ENCODE measurements around the gene UNC119B.

DNA sequence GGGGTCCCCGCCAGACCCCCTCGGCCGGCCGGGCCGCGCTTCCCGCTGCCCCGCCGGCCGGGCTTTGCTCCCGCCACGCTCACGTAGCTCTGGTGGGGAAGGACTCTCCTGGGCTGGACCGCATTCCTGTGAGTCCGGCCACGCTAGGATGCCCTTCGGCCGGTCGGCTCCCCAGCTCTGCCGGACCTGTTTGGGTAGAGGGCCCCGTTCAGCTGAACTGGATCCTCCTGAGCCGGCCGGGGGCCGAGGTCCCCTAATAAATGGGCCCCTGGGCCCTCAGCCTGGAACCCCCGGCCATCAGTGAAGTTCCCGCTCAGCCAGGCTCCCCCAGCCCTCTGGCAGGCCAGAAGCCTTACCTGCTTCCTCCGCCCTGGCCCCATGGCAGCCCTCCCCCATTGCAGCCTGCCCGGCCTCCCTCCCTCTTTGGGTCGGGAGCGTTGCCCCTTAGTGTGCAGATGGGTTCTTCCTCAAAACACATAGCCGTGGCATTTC lies 593 bp downstream of the UNC119B start:
- TF ChIP-seq POLR2AphosphoS5 (IDR thresholded peaks at IDR 0.05; ENCODE audit: low read depth, low read length) (no peak), FOXP2 (optimal IDR thresholded peaks at IDR 0.05; ENCODE audit: borderline replicate concordance, extremely low read depth, extremely low read length, insufficient read depth) (no peak), TAF1 (IDR thresholded peaks at IDR 0.05; ENCODE audit: borderline replicate concordance, insufficient read depth, low read length) (no peak)

Data from PFSK-1 (cell line).